Stomach (tissue), 9 donors: ENCODE measurements around the gene KRTAP16-1. TPM values are rescaled to one million over a fixed set of nuclear protein-coding genes. Genes with fewer than 3 reads are reported as not detected.
"Not testable (repeated sequence)": the region's sequence is repeated elsewhere in the genome, so short reads cannot be mapped to it uniquely, and the experiment has no call there.

Experiments
- DNase-seq, 2 donors: peaks; one replicate each; pipeline versions ENCODE4 v3.0.0 to v3.0.0-alpha.2; 2013 to 2019
- H3K27ac ChIP-seq, 5 donors: fragments of 200-600 bp in 4 of 5; sonication (generic) in 4 of 5; one replicate each; pipeline ENCODE4 v1.5.1; 2013 to 2019; ENCODE audit warnings: mild to moderate bottlenecking in 1 of 5, moderate library complexity in 1 of 5
- H3K27me3 ChIP-seq, 3 donors: fragments of 200-600 bp; sonication (generic); one replicate each; pipeline ENCODE4 v1.5.1; 2017 to 2019; ENCODE audit warnings: mixed run types in 1 of 3
- H3K36me3 ChIP-seq, 4 donors: fragments of 200-600 bp; sonication (generic); 1 replicate in 3 of 4; 2 replicates in 1 of 4; pipeline ENCODE4 v1.5.1; 2016 to 2019
- H3K4me1 ChIP-seq, 4 donors: fragments of 200-600 bp; sonication (generic); one replicate each; pipeline ENCODE4 v1.5.1; 2016 to 2019
- H3K4me3 ChIP-seq, 4 donors: fragments of 200-600 bp; sonication (generic) in 3 of 4; one replicate each; pipeline ENCODE4 v1.5.1; 2016 to 2019; ENCODE audit warnings: mild to moderate bottlenecking in 1 of 4
- H3K9me3 ChIP-seq, 4 donors: fragments of 200-600 bp; sonication (generic); one replicate each; pipeline ENCODE4 v1.5.1; 2016 to 2019
- CTCF ChIP-seq, 7 experiments: fragments of 450-650 bp in 4 of 7; fragments of 200-600 bp in 3 of 7; sonication (generic) in 3 of 7; IDR thresholded peaks; one replicate each; pipeline ENCODE4 v1.5.1; 2016 to 2019; ENCODE audit warnings: antibody characterized with exemption in 7 of 7, control low read depth in 2 of 7, mild to moderate bottlenecking in 1 of 7
- EP300 ChIP-seq: sonication (generic); formaldehyde crosslinking; IDR thresholded peaks from one replicate; pipeline ENCODE4 v1.6.1; 2017; ENCODE audit warnings: antibody characterized with exemption
- POLR2A ChIP-seq, 4 donors: fragments of 450-650 bp; IDR thresholded peaks; one replicate each; pipeline ENCODE4 v1.6.1; 2016; ENCODE audit warnings: antibody characterized with exemption in 4 of 4, control low read depth in 2 of 4, mild to moderate bottlenecking in 1 of 4, moderate library complexity in 1 of 4
- POLR2AphosphoS5 ChIP-seq, 3 donors: sonication (generic); formaldehyde crosslinking; IDR thresholded peaks; one replicate each; pipeline ENCODE4 v1.6.1; 2016; ENCODE audit warnings: antibody characterized with exemption in 3 of 3
- WGBS, 5 donors: extraction: QIAGEN DNeasy Blood & Tissue Kit in 3 of 5; methylation state at CpG; one replicate each; pipeline versions ENCODE4 v1.1.5 to v1.1.7; 2013 to 2018; 5-methylcytosine and 5-hydroxymethylcytosine counted together
- intact Hi-C: fragments of 100-400 bp; cut with DNase I; formaldehyde crosslinking; loops from one replicate; pipeline ENCODE4 v1.15.1; 2023; ENCODE audit warnings: low total_unique reads
- polyA plus RNA-seq, 3 donors: library from polyadenylated mRNA; stranded (reverse); fragments of 200-250 nt; gene quantifications; one replicate each; pipeline ENCODE4 v1.2.3, GENCODE V29; 2013
- total RNA-seq, 5 donors: library from RNA; depleted of rRNA; stranded (reverse); fragments of >200 nt; gene quantifications; one replicate each; pipeline versions ENCODE4 v1.1.0 to v1.2.3, GENCODE V29; 2014 to 2016
- donor health status: healthy with polysubstance abuse.
- donor health status: Bipolar disorder and iron deficiency.
- donor health status: healthy.

Gene KRTAP16-1
- total and polyA plus RNA-seq, 8 donors: not detected

GRCh38 chr17:41284546-41284945 lies 24.6 kb downstream of the KRTAP16-1 start:
- Histone ChIP-seq H3K4me1 (no peaks in the 10 kb centered on the region), H3K27ac (no peak overlapping the region), H3K27me3 (peaks cover 0 to 18% (median 0%) of the 10 kb centered on the region in 3 donors), H3K4me3 (no peak overlapping the region), H3K36me3 (no peaks in the 10 kb centered on the region), H3K9me3 (peaks cover 0 to 4% (median 0%) of the 10 kb centered on the region in 4 donors)
- intact Hi-C loops: no loop called here
- no peak for DNase-seq
- TF ChIP-seq POLR2AphosphoS5 (IDR thresholded peaks at IDR 0.05) (no peak), EP300 (no peak), CTCF (IDR thresholded peaks at IDR 0.05) (no peak), POLR2A (IDR thresholded peaks at IDR 0.05) (no peak)
- WGBS, 5 donors: 20 to 35% (median 31%) methylated on average over 2 of the region's 2 CpGs

- H3K4me1 ChIP-seq: no peaks in the 10 kb centered on the region
- TF ChIP-seq CTCF (IDR thresholded peaks at IDR 0.05) (no peak), POLR2A (IDR thresholded peaks at IDR 0.05) (no peak), POLR2AphosphoS5 (IDR thresholded peaks at IDR 0.05) (no peak), EP300 (no peak)
- DNase-seq: no peak
- intact Hi-C loops: no loop called here
- H3K27ac ChIP-seq: no peak overlapping the region
- no peak overlapping the region for H3K4me3 ChIP-seq
- 37 to 55% (median 48%) methylated on average over 3 of the region's 3 CpGs for WGBS, 5 donors
- H3K27me3 ChIP-seq: peaks cover 0 to 18% (median 0%) of the 10 kb centered on the region in 3 donors
- H3K36me3 ChIP-seq: no peaks in the 10 kb centered on the region
- peaks cover 0 to 4% (median 0%) of the 10 kb centered on the region in 4 donors for H3K9me3 ChIP-seq
These were observed 25.1 kb downstream of the KRTAP16-1 start for GRCh38 chr17:41284043-41284442.

- Histone ChIP-seq H3K27ac (no peak overlapping the region), H3K36me3 (no peaks in the 10 kb centered on the region), H3K9me3 (peaks cover 0 to 4% (median 0%) of the 10 kb centered on the region in 4 donors), H3K4me3 (no peak overlapping the region), H3K27me3 (peaks cover 0 to 22% (median 0%) of the 10 kb centered on the region in 3 donors), H3K4me1 (no peaks in the 10 kb centered on the region)
- TF ChIP-seq POLR2AphosphoS5 (IDR thresholded peaks at IDR 0.05) (no peak), POLR2A (IDR thresholded peaks at IDR 0.05) (no peak), CTCF (IDR thresholded peaks at IDR 0.05) (no peak)
- 83 to 93% (median 89%) methylated on average over 3 of the region's 3 CpGs for WGBS, 5 donors
- intact Hi-C loops: no loop called here
- DNase-seq: no peak
These were observed 30.7 kb downstream of the KRTAP16-1 start for GRCh38 chr17:41278176-41278955.

GRCh38 chr17:41275648-41276190 lies 33.4 kb downstream of the KRTAP16-1 start, which contains the start of gene KRTAP9-7:
Gene KRTAP9-7 (plus strand): TSS chr17:41275698. CDS start chr17:41275698, 0 bp downstream.
- H3K9me3 ChIP-seq, H3K4me1 ChIP-seq, intact Hi-C loops, H3K27ac ChIP-seq, DNase-seq, H3K36me3 ChIP-seq, H3K4me3 ChIP-seq: not testable (repeated sequence)
- peaks cover 0 to 12% (median 0%) of the 10 kb centered on the region in 3 donors for H3K27me3 ChIP-seq
- WGBS, 5 donors: 50 to 81% (median 71%) methylated on average over 2 to 3 of the region's 3 CpGs

GRCh38 chr17:41271858-41272257 lies 37.3 kb downstream of the KRTAP16-1 start:
- H3K4me1 ChIP-seq: no peaks in the 10 kb centered on the region
- H3K27ac ChIP-seq: no peak overlapping the region
- H3K36me3 ChIP-seq: no peaks in the 10 kb centered on the region
- peaks cover 0 to 7% (median 0%) of the 10 kb centered on the region in 3 donors for H3K27me3 ChIP-seq
- TF ChIP-seq EP300 (no peak), POLR2AphosphoS5 (IDR thresholded peaks at IDR 0.05) (no peak), POLR2A (IDR thresholded peaks at IDR 0.05) (no peak)
- WGBS, 5 donors: 52 to 64% (median 57%) methylated on average over 1 of the region's 1 CpG; no CpG with 5 or more reads in 2 of the 5 donors
- intact Hi-C loops: no loop called here
- H3K9me3 ChIP-seq: no peaks in the 10 kb centered on the region
- H3K4me3 ChIP-seq: no peak overlapping the region
- no peak for DNase-seq

DNA sequence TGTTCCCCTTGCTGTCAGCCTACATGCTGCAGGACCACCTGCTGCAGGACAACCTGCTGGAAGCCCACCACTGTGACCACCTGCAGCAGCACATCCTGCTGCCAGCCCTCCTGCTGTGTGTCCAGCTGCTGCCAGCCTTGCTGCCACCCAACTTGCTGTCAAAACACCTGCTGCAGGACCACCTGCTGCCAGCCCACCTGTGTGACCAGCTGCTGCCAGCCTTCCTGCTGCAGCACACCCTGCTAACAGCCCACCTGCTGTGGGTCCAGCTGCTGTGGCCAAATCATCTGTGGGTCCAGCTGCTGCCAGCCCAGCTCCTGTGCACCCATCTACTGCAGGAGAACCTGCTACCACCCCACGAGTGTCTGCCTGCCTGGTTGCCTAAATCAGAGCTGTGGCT lies 37.8 kb downstream of the KRTAP16-1 start:
- H3K4me1 ChIP-seq, H3K4me3 ChIP-seq, H3K36me3 ChIP-seq, H3K27me3 ChIP-seq, H3K9me3 ChIP-seq, DNase-seq, H3K27ac ChIP-seq, intact Hi-C loops: not testable (repeated sequence)
- WGBS, 5 donors: 33% methylated on average over 1 of the region's 1 CpG; no CpG with 5 or more reads in 4 of the 5 donors
